ENCODE measurements around the gene PCDHAC1. TPM values are rescaled to one million over a fixed set of nuclear protein-coding genes. Genes with fewer than 3 reads are reported as not detected.

Gene PCDHAC1
- total and polyA plus RNA-seq, 12 donors, result 0.05 to 0.18 (median 0.09) TPM; not detected in 6

- TF ChIP-seq CTCF (IDR thresholded peaks at IDR 0.05), result no peak
- intact Hi-C loops (cut with DNase I), result no loop called here
- no peak for ATAC-seq
- Histone ChIP-seq H3K4me1 (no peaks in the 10 kb centered on the region), H3K4me3 (no peak overlapping the region), H3K27me3 (peaks cover 0 to 15% (median 4%) of the 10 kb centered on the region in 7 donors), H3K36me3 (no peaks in the 10 kb centered on the region), H3K27ac (no peak overlapping the region), H3K9me3 (no peaks in the 10 kb centered on the region)
- no peak for DNase-seq
- 70 to 72% methylated on average over 4 of the region's 4 CpGs for WGBS, 2 donors
Observed at GRCh38 chr5:140934964-140935606, 9.0 kb downstream of the PCDHAC1 start.

DNA sequence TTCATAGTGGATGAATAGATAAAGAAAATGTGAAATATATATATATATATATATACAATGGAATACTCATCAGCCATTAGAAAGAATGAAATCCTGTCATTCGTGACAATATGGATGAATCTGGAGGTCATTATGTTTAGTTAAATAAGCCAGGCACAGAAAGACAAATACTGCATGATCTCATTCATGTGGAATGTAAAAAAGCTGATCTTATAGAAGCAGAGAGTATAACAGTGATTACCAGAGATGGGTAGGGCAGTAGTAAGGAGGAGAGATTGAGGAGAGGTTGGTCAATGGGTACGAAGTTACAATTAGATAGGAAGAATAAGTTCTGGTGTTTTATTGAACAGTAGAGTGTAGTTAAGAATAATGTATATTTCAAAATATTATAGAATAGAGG is 20.5 kb downstream of the PCDHAC1 start:
- DNase-seq, result no peak

GRCh38 chr5:140951636-140952035 is 25.5 kb downstream of the PCDHAC1 start:
- WGBS, 2 donors, result 72 to 73% methylated on average over 6 of the region's 6 CpGs
- Histone ChIP-seq H3K9me3 (peaks cover 0 to 10% (median 0%) of the 10 kb centered on the region in 11 donors), H3K4me1 (no peaks in the 10 kb centered on the region), H3K27ac (no peak overlapping the region), H3K36me3 (no peaks in the 10 kb centered on the region), H3K27me3 (peaks cover 0 to 4% (median 0%) of the 10 kb centered on the region in 7 donors), H3K4me3 (no peak overlapping the region)
- TF ChIP-seq CTCF (IDR thresholded peaks at IDR 0.05), result no peak
- intact Hi-C loops (cut with DNase I), result no loop called here
- ATAC-seq, result no peak
- DNase-seq, result no peak

More for the DNA sequence above, 20.5 kb downstream of the PCDHAC1 start:
- WGBS, 2 donors, result 53 to 66% methylated on average over 2 of the region's 2 CpGs
- Histone ChIP-seq H3K4me1 (no peaks in the 10 kb centered on the region), H3K27ac (no peak overlapping the region), H3K36me3 (no peaks in the 10 kb centered on the region), H3K9me3 (peaks cover 0 to 25% (median 16%) of the 10 kb centered on the region in 11 donors), H3K4me3 (no peak overlapping the region), H3K27me3 (peaks cover 0 to 2% (median 0%) of the 10 kb centered on the region in 7 donors)
- intact Hi-C loops (cut with DNase I), result no loop called here
- no peak for ATAC-seq
- no peak for TF ChIP-seq CTCF (IDR thresholded peaks at IDR 0.05)

- Histone ChIP-seq H3K9me3 (peaks cover 0 to 7% (median 0%) of the 10 kb centered on the region in 11 donors), H3K4me1 (no peaks in the 10 kb centered on the region), H3K27ac (no peak overlapping the region), H3K27me3 (peaks cover 0 to 7% (median 0%) of the 10 kb centered on the region in 7 donors), H3K36me3 (no peaks in the 10 kb centered on the region), H3K4me3 (no peak overlapping the region)
- no peak for DNase-seq
- intact Hi-C loops (cut with DNase I), result no loop called here
- no peak for ATAC-seq
- 42 to 44% methylated on average over 2 of the region's 2 CpGs for WGBS, 2 donors
- TF ChIP-seq CTCF (IDR thresholded peaks at IDR 0.05), result no peak
Observed at GRCh38 chr5:140953234-140953633, 27.1 kb downstream of the PCDHAC1 start.

Data from heart right ventricle (tissue), 16 donors.